GM19455 (cell line): ENCODE data around the gene MCUR1.
"Not testable (repeated sequence)": the region's sequence is repeated elsewhere in the genome, so short reads cannot be mapped to it uniquely, and the experiment has no call there.

Experiments
- ATAC-seq: cut with Tn5 transposase; IDR thresholded peaks from one replicate; pipeline ENCODE4 v1.9.1; 2021; ENCODE audit not compliant: unreplicated experiment

The MCUR1 gene

GRCh38 chr6:13780162-13780561, 34.2 kb downstream of the MCUR1 start:
- not testable (repeated sequence) for ATAC-seq

GRCh38 chr6:13778028-13778427, 36.3 kb downstream of the MCUR1 start:
- no peak for ATAC-seq

GRCh38 chr6:13776602-13777001, 37.8 kb downstream of the MCUR1 start:
- ATAC-seq, result no peak

GRCh38 chr6:13775466-13775865, 38.9 kb downstream of the MCUR1 start:
- ATAC-seq, result not testable (repeated sequence)

GRCh38 chr6:13772358-13773030, 41.9 kb downstream of the MCUR1 start:
- ATAC-seq, result not testable (repeated sequence)

- ATAC-seq, result no peak
These were observed 44.7 kb downstream of the MCUR1 start for GRCh38 chr6:13769655-13770053.

- ATAC-seq, result no peak
These were observed 45.2 kb downstream of the MCUR1 start for GRCh38 chr6:13769034-13769654.

- ATAC-seq, result no peak
These were observed 47.1 kb downstream of the MCUR1 start for GRCh38 chr6:13767121-13767808.

GRCh38 chr6:13766201-13766634, 48.1 kb downstream of the MCUR1 start:
- ATAC-seq, result no peak

GRCh38 chr6:13765570-13765969, 48.8 kb downstream of the MCUR1 start:
- ATAC-seq, result no peak

GRCh38 chr6:13764996-13765395, 49.4 kb downstream of the MCUR1 start:
- ATAC-seq, result no peak

- no peak for ATAC-seq
These were observed 50.5 kb downstream of the MCUR1 start for GRCh38 chr6:13763740-13764381.

- no peak for ATAC-seq
These were observed 51.5 kb downstream of the MCUR1 start for GRCh38 chr6:13762611-13763441.

- ATAC-seq, result no peak
These were observed 52.9 kb downstream of the MCUR1 start for GRCh38 chr6:13761361-13762036.

- ATAC-seq, result no peak
These were observed 53.8 kb downstream of the MCUR1 start for GRCh38 chr6:13760307-13761304.

- no peak for ATAC-seq
These were observed 55.3 kb downstream of the MCUR1 start for GRCh38 chr6:13759025-13759424.

- no peak for ATAC-seq
These were observed 59.7 kb downstream of the MCUR1 start for GRCh38 chr6:13754644-13755043.

- ATAC-seq, result no peak
These were observed 70.6 kb downstream of the MCUR1 start for GRCh38 chr6:13743736-13744127.
